Measurements from ENCODE around the gene HMCN1. TPM values are rescaled to one million over a fixed set of nuclear protein-coding genes. Genes with fewer than 3 reads are reported as not detected.

The HMCN1 gene
- total RNA-seq, 4 donors from 2014 or later: 1.0 to 8.1 (median 2.5) TPM

- WGBS, 2 donors: 68 to 80% methylated on average over 4 of the region's 4 CpGs
- intact Hi-C loops (cut with DNase I; ENCODE audit: low total_unique reads): no loop called here
- no peak overlapping the region for H3K4me3 ChIP-seq (ENCODE audit: low read depth, poor library complexity, severe bottlenecking)
- no peak for TF ChIP-seq POLR2A (IDR thresholded peaks at IDR 0.05)
- TF ChIP-seq, protein P1, sequence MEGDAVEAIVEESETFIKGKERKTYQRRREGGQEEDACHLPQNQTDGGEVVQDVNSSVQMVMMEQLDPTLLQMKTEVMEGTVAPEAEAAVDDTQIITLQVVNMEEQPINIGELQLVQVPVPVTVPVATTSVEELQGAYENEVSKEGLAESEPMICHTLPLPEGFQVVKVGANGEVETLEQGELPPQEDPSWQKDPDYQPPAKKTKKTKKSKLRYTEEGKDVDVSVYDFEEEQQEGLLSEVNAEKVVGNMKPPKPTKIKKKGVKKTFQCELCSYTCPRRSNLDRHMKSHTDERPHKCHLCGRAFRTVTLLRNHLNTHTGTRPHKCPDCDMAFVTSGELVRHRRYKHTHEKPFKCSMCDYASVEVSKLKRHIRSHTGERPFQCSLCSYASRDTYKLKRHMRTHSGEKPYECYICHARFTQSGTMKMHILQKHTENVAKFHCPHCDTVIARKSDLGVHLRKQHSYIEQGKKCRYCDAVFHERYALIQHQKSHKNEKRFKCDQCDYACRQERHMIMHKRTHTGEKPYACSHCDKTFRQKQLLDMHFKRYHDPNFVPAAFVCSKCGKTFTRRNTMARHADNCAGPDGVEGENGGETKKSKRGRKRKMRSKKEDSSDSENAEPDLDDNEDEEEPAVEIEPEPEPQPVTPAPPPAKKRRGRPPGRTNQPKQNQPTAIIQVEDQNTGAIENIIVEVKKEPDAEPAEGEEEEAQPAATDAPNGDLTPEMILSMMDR (IDR thresholded peaks at IDR 0.05): no peak
- no peak for DNase-seq (ENCODE audit: low spot score in 2 of 2)
These were observed 365.3 kb downstream of the HMCN1 start for GRCh38 chr1:186099336-186100104.

GRCh38 chr1:186102107-186102506, 367.9 kb downstream of the HMCN1 start:
- 81 to 92% methylated on average over 1 of the region's 1 CpG for WGBS, 2 donors
- intact Hi-C loops (cut with DNase I; ENCODE audit: low total_unique reads): no loop called here
- no peak for TF ChIP-seq POLR2A (IDR thresholded peaks at IDR 0.05)
- TF ChIP-seq, protein P1 (IDR thresholded peaks at IDR 0.05): no peak
- no peak for DNase-seq (ENCODE audit: low spot score in 2 of 2)
- no peak overlapping the region for H3K4me3 ChIP-seq (ENCODE audit: low read depth, poor library complexity, severe bottlenecking)

- intact Hi-C loops (cut with DNase I; ENCODE audit: low total_unique reads): no loop called here
- WGBS, 2 donors: 36 to 40% methylated on average over 3 of the region's 3 CpGs
- no peak for DNase-seq (ENCODE audit: low spot score in 2 of 2)
- no peak overlapping the region for H3K4me3 ChIP-seq (ENCODE audit: low read depth, poor library complexity, severe bottlenecking)
- TF ChIP-seq POLR2A (IDR thresholded peaks at IDR 0.05): no peak
- TF ChIP-seq, protein P1 (IDR thresholded peaks at IDR 0.05): no peak
These were observed 368.5 kb downstream of the HMCN1 start for GRCh38 chr1:186102547-186103148.

GRCh38 chr1:186104459-186104858, 370.3 kb downstream of the HMCN1 start:
- intact Hi-C loops (cut with DNase I; ENCODE audit: low total_unique reads): no loop called here
- 96 to 98% methylated on average over 1 of the region's 1 CpG for WGBS, 2 donors
- no peak for DNase-seq (ENCODE audit: low spot score in 2 of 2)
- no peak for TF ChIP-seq POLR2A (IDR thresholded peaks at IDR 0.05)
- TF ChIP-seq, protein P1 (IDR thresholded peaks at IDR 0.05): no peak
- no peak overlapping the region for H3K4me3 ChIP-seq (ENCODE audit: low read depth, poor library complexity, severe bottlenecking)

- intact Hi-C loops (cut with DNase I; ENCODE audit: low total_unique reads): no loop called here
These were observed 378.1 kb downstream of the HMCN1 start for GRCh38 chr1:186112280-186112679.

More at GRCh38 chr1:186112280-186112679, 378.1 kb downstream of the HMCN1 start:
- TF ChIP-seq POLR2A (IDR thresholded peaks at IDR 0.05): no peak
- TF ChIP-seq, protein P1 (IDR thresholded peaks at IDR 0.05): no peak
- H3K4me3 ChIP-seq (ENCODE audit: low read depth, poor library complexity, severe bottlenecking): no peak overlapping the region
- 86 to 93% methylated on average over 2 of the region's 2 CpGs for WGBS, 2 donors
- DNase-seq (ENCODE audit: low spot score in 2 of 2): no peak

Data from lower leg skin (tissue), 4 donors.